ENCODE data around the gene PRUNE2.
"Not testable (repeated sequence)": the region's sequence is repeated elsewhere in the genome, so short reads cannot be mapped to it uniquely, and the experiment has no call there.

PRUNE2 gene

DNA sequence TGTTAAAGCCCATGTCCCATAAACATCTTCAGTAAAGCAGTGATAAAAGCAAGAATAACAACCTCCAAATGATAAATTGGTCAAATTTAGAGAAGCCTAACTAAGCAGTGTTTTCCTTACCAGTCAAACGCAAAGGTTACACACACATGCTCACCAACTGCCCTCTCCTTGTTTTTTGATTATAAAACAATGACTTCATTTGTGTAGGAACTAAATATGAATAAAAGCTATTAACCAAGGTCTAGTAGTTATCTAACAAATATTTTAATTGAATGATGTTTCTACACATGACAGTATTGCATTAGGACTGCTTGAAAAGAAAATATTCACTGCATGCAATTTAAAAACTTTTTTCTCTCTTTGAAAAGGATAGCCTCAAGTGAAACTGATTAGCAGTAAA is 105.0 kb downstream of the PRUNE2 start:
- no peak for DNase-seq (ENCODE audit: low read depth, low spot score)

DNA sequence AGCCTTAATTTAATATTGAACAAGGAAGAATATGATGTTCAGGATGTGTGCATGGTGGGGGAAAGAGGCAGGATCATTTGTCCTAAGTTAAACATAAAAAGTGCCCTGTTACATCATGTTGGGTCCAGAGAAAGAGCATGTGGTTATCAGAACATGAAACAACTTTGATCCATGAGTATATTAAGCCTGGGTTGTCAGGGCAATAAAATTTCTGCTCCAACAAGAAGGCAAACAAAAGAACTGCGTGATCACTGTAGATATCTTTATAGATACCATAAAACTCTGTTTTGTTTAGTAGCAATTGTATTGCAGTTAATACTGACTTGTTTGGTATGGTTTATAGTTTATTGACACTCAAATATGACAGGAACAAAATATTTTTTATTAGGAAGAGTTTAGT is 106.4 kb downstream of the PRUNE2 start:
- no peak for DNase-seq (ENCODE audit: low read depth, low spot score)

DNA sequence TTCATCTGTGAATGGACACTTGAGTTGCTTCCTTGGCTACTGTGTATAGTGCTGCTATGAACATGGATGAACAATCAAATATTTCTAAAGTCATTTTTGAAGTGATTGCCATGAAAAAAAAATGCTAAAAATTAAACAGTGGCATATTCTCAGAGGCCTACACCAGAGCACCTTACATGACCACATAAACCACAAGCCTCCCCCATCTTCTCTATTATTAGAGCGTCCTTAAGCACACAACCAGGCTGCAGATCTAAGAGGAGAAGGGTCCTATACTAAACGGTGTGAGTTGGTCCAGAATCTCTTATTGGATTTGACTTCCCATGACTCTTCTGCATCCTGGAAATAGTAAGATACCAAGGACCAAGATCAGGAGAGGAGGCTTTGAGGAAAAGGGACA is 107.4 kb downstream of the PRUNE2 start:
- no peak for DNase-seq (ENCODE audit: low read depth, low spot score)

DNA sequence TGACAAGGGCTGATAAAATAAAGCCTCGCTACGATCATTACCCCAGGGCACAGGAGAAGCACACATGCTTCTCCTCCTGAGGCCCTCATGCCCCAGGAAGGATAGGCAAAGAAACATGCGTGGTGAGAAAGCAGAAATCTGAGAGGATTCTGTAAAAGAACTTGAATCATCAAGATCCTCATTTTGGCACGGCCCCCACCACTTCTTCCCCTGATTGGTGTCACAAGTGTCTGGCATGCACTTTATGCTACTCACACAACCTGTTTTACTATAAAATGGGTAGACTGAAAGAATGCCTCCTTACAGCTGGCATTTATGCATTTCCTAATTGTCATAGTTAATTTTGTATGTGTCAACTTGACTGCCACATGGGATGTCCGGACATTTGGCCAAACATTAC is 109.6 kb downstream of the PRUNE2 start:
- DNase-seq (ENCODE audit: low read depth, low spot score) = no peak

DNA sequence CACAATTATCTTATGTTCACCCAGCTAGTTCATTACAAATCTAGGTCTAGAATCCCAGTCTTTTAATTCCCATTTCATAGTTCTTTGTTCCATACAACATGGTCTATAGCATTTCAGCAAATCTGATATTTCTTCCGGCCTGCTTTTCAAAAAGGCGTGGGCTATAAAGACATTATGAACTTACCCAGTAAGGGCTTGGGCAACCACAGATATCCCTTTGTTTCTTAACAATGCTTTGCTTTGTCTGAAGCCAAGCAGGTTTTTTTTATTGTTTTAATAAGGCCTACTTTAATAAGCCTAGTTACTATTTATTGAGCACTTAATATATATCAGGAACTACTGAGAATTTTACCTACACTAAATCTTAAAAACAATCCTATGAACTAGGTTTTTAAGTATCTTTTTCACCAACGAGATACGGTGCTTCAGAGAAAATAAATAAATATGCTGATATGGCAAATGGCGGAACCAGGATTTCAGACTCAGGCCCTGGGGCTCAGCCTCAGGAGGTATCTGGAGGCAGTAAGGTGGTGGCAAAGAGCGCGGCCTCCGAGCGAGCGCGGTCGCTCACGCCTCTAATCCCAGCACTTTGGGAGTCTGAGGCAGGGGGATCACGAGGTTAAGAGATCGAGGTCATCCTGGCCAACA is 112.0 kb downstream of the PRUNE2 start:
- no peak for DNase-seq (ENCODE audit: low read depth, low spot score)

DNA sequence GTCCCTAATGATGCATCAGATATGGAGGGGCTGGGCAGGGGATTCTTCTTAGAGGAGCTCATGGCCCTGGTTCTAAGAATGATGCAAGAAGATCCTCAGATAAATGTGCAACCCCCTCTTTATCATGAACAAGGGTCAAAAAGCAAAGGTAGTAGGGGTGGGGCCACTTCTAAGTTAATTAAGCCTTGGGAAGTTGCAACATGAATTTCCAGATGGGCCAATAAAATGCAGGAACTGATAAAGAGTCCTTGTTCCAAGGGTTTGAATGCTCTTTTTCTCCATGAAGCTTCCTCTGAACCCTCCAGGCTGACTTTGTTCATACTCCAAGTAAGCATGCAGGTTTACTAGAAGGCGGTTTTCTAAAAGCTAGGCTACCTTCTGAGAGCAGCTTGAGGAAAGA is 116.1 kb downstream of the PRUNE2 start:
- DNase-seq (ENCODE audit: low read depth, low spot score) = no peak

DNA sequence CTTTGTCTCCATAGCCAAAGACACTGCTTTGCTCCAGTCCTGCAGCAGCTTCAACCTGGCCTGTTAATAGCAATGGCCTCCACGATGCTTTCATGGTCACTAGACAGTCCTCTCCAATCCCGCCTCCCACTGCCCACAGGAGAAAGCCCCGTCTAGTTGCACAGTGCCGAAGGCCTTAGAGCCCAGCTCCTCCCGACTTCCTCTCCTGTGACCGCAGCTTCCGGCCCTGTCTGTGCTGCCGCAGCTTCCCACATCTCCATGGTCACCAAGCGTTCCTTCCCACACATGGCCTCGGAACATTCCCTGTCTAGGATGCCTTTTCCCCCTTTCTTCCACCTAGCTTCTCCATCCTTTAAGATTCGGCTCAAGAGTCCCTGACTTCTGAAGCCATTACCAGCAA is 118.2 kb downstream of the PRUNE2 start:
- DNase-seq (ENCODE audit: low read depth, low spot score) = no peak

DNA sequence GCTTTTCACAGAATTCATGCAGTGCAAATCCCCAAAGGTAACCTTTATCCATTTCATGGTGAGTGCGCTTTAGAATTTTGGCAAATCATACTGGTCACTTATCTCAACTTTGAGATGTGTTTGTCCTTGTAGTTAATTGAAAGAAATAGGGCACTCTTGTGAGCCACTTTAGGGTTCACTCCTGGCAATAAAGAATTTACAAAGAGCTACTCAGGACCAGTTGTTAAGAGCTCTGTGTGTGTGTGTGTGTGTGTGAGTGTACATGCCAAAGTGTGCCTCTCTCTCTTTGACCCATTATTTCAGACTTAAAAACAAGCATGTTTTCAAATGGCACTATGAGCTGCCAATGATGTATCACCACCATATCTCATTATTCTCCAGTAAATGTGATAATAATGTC is 120.4 kb downstream of the PRUNE2 start:
- no peak for DNase-seq (ENCODE audit: low read depth, low spot score)

DNA sequence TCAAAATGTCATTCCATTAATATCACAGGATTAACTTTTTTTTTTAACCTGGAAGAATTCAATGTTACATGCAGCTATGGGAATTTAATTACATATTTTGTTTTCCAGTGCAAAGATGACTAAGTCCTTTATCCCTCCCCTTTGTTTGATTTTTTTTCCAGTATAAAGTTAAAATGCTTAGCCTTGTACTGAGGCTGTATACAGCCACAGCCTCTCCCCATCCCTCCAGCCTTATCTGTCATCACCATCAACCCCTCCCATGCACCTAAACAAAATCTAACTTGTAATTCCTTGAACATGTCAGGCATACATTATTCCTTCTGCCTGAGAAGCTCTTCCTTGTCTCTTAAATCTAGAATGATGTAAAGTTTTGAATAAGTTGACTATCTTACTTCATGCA is 121.0 kb downstream of the PRUNE2 start:
- DNase-seq (ENCODE audit: low read depth, low spot score) = no peak

DNA sequence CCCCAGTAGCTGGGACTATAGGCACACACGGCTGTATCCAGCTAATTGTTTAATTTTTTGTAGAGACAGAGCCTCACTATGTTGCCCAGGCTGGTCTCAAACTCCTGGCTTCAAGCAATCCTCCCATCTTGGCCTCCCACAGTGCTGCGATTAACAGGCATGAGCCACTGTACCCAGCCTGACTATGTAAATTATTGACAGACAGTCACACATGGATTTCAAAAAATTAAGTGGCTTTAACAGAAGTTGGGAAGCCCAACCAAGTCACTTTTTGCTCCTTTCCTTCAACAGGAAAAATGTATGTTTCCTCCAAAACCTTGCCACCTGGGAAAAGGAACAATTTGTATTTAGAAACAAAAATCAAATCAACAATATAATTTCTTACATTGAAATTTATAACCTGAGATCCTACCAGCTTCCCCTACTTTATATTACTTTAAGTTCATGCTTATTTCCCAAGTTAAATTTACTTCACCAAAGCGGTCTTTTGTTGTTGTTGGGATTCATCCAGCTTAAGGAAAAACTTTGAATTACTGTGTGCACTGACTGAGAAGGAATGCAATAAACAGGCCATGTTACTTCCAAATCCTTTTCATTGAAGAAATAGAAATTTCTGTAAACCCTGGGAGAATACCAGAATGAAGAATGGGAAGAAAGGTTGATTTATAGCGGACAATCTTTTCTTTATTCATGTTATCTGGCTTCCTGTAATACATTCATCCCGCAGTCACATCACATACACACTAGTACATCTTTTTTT is 133.0 kb downstream of the PRUNE2 start:
- no peak for DNase-seq (ENCODE audit: low read depth, low spot score)

DNA sequence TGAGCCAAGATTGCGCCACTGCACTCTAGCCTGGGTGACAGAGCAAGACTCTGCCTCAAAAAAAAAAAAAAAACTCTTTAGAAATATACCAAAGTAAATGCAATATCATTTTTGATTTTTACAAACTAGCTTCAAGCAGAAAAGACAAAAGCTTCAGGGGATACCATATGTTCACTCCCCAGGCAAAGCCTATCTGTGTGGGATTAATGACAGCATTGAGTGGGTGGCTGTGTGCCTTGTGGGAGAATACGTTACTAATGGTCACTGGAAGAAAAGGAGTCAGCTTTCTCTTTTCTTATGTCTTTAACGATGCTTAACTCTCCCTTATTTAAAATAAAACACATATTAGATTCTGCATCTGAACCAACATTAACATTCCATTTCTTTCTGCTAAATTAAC is 139.8 kb downstream of the PRUNE2 start:
- no peak for DNase-seq (ENCODE audit: low read depth, low spot score)

DNA sequence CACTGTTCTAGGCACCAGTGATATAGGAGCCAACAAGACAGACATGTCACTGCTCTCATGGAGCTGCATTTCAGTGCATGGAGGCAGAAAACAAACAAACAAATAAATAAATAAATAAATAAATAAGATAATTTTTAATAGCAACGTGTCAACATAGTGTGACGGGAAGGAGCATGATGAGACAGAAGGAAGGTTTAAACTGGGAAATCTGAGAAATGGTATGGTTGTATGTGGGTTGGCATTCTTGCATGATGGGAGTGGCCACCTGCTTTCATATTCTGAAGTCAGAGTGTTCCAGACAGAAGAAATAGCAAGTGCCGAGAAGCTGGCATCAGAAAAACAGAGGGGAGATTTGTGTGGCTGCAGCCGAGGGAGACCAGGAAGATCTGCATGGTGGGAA is 141.8 kb downstream of the PRUNE2 start, which contains the start of gene PCA3:
PCA3 (plus strand) TSS at position 301 of the 400 bp plus-strand sequence.
- DNase-seq (ENCODE audit: low read depth, low spot score) = no peak

DNA sequence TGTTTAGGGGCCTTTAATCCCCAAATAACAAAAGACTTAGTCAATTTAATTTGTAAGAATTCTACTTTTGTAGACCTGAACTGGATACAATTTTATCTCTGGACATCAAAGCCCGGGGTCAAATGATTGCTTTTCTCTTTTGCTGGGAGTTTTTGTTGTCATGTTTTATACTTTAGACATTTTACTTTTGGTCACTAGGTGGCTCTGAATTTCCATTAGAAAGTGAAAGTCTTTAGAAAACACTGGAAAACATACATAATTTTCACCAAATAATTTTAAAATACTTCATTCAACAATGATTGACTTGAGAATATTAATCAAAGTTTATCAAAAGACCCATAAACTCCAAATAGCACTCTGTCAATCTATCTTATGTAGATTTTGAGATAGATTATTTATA is 144.5 kb downstream of the PRUNE2 start:
- DNase-seq (ENCODE audit: low read depth, low spot score) = no peak

DNA sequence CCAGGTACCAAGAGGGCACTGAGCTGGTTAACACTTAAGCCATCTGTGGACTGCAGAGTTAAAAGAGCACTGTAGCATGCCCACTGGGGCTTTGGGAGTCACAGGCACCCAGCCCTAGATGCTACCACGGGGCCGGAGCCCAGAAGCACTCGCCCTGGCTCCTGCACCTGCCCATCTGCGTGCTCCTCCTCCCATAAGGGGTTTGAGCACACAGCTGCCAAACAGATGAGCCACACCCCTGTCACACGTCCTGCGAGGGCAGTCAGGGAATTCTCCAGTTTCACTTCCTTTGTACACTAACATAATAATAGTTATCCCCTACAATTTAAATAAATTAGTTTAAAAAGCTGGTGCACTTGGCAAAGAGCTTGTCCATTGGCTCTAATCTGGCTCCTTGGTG is 146.2 kb downstream of the PRUNE2 start:
- DNase-seq (ENCODE audit: low read depth, low spot score) = no peak

DNA sequence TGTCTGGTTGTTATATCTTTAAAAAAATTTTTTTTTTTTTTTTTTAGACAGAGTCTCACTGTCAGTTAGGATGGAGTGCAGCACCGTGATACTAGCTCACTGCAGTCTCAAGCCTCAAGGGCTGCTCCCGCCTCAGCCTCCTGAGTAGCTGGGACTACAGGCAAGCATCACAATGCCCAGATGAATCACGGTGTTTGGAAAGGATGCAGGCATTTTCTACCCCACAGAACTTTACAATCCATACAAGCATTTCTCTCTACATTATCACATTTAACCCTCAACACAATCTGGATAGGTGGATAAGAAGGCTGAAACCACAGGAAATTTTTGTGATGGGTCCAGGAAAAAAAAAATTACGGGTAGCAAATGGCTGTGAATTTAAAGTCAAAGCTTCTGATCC is 147.4 kb downstream of the PRUNE2 start:
- no peak for DNase-seq (ENCODE audit: low read depth, low spot score)

DNA sequence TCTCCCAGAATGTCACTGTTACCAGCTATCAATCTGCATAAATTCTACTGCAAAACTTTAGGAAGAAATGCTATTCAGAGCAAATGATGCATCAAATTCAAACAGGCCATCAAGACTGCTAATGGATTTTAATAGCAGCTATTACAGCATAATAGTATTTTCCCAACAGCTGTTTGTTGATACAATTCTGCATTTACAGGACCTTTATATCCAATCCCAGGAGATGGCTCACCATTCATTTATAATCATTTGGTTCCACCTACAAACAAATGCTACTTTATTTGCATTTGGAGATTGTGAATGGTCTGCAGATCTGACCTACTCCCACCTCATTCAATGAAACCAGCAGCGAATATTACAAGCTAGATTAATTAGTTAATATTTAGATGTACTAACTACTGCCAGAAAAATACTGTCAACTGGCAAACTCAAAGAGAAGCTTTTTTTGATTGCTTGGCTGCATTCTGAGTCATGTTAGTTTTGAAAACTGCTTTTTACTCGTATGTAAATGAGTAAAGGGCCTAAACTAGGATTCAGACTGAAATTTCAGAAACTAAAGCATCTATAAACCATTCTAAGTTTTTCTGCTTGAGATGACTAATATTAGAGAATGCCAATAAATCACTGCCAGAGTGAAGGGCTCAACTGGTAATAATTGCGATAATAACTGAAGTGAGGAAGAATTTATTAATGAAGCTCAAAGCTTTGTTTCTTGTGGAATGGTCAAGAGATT is 148.8 kb downstream of the PRUNE2 start:
- no peak for DNase-seq (ENCODE audit: low read depth, low spot score)

DNA sequence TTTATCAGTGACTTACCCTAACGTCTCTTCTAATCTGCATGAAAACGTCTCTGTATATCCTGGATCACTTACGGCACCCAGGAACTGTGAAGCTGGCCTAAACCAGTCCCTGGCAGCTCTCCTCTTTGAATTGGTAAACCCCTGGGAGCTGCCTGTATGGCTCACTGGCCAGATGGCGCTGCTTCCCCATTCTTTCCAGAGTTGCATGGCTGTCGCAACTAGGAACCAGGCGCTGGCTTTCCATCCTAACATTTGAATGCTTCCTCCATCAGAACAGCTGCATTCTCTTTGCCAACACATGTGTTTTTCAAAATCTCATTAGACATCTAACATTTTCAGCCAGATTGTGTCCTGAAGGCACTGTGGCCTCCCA is 149.7 kb downstream of the PRUNE2 start:
- no peak for DNase-seq (ENCODE audit: low read depth, low spot score)

DNA sequence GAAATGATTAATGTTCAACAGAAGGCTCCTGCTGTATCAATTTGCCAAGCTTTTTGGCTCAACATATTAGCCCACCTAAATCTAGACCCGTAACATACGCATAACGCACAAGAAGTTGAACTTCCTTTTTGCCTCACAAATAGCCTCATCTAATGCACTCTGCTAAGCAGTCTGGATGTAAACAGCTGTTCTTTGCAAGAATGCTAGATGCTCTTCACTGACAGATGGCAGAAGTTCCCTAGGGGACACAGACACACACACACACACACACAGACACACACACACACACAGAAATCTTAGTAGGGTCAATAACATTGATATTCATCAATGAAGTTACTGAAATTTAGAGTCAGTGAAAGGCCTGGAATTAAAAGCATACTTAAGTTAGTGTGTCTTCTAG is 154.9 kb downstream of the PRUNE2 start:
- no peak for DNase-seq (ENCODE audit: low read depth, low spot score)

DNA sequence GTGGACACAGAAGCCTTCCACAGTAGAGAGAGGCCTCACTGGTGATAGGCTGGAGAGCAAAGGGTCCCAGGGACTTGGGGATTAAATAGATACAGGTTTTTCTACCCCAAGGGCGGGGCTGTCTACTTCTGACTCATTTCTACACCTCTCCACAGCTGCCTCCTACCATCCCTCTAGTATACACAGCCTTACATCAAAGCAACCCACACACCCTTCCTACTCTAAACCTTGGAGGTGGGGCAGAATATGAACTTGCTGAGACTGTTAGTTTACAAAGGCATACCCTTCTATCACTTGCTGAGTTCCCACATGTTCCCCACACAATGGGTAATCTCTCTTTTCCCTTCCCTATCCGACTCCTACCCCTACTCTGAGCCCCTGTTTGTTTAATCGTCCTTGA is 161.6 kb downstream of the PRUNE2 start:
- no peak for DNase-seq (ENCODE audit: low read depth, low spot score)

DNA sequence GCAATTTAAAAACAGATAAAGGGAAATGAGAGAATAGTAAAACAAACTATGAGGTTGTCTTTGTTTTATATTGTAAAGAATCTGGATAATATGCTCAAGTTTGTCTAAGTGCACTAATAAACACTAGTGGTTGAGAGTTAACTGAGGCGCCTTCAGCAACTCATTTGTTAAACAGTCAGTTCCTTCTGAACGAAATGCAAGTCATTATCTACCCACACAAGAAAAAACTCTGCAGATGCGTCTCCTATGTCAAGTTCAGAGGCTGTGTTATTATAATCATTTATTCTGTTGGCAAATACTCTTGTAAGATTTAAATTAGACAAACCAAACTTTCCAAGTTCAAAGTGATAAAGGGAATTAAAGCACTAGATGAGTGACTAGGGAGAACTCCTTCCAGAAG is 162.0 kb downstream of the PRUNE2 start:
- DNase-seq (ENCODE audit: low read depth, low spot score) = no peak

DNA sequence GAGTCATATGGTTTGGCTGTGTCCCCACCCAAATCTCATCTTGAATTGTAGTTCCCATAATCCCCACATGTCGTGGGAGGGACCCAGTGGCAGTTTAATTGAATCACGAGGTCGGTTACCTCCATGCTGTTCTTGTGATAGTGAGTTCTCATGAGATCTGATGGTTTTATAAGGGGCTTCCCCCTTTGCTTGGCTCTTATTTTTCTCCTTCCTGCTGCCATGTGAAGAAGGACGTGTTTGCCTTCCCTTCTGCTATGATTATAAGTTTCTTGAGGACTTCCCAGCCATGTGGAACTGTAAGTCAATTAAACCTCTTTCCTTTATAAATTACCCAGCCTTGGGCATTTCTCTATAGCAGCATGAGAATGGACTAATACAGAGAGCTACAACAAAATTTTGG is 163.0 kb downstream of the PRUNE2 start:
- not testable (repeated sequence) for DNase-seq (ENCODE audit: low read depth, low spot score)

DNA sequence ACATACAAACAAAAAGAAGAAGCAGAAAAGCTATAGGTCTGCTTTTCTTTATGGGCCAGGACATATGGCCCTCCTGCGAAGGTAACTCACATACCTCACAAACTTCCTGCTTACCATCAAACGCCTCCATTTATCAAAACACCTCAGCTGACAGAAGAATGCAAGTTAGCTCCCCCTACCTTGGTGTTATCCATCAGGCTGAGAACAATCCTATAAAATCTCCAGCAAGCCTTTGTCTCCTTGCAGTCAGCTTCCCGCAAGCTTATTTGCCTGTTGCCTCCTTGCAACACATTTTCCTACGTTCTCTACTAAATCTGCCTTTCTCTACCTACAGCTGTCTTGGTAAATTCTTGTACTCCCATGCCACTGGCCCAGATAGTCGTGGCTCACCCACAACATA is 164.4 kb downstream of the PRUNE2 start:
- DNase-seq (ENCODE audit: low read depth, low spot score) = no peak

DNA sequence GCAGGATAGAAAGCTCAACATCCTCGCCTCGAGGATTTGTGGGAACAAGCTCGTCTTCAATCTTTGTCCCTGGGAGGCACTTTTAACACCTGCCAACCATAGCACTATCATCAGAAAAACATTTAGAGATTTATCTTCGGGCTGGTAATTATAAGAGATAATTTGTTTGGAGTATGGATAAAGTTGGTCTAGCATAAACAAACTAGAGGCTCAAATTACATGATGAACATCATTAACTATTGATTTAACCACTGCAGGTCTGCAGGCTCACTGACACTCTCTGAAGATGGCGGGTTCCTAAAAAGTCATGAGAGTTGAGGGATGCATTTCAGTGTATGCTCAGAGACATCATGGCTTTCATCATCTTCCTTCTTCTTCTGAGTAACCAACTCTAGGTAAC is 167.5 kb downstream of the PRUNE2 start:
- no peak for DNase-seq (ENCODE audit: low read depth, low spot score)

All from activated naive CD8-positive, alpha-beta T cell treated with anti-CD3 and anti-CD28 coated beads, Interleukin-2, amount 50 U/mL, for 16 hours (primary cell).